K562 (cell line): ENCODE measurements around the gene DDR1. TPM values are rescaled to one million over a fixed set of nuclear protein-coding genes. Genes with fewer than 3 reads are reported as not detected.

Experiments used
- HLTF ChIP-seq: fragments of 450-650 bp; IDR thresholded peaks from 2 replicates; pipeline ENCODE4 v1.6.1; 2016
- KHSRP ChIP-seq: fragments of 450-650 bp; IDR thresholded peaks from 2 replicates; pipeline ENCODE4 v1.6.1; 2017
- KLF13 ChIP-seq: fragments of 450-650 bp; IDR thresholded peaks from 2 replicates; pipeline ENCODE4 v1.6.1; 2016; ENCODE audit warnings: missing genetic modification characterization, low read depth, mild to moderate bottlenecking, missing compliant biosample characterization, moderate library complexity, borderline replicate concordance
- MNT ChIP-seq, 2 experiments: fragments of 450-650 bp; conservative IDR thresholded peaks; 2 replicates each; pipeline ENCODE4 v1.6.1; 2017; ENCODE audit warnings: mild to moderate bottlenecking in 2 of 2, moderate library complexity in 2 of 2
- NFXL1 ChIP-seq: fragments of 450-650 bp; formaldehyde crosslinking; IDR thresholded peaks from 2 replicates; pipeline ENCODE4 v1.4.0; 2021; ENCODE audit warnings: mild to moderate bottlenecking
- NR0B1 ChIP-seq: fragments of 450-650 bp; IDR thresholded peaks from one replicate; pipeline ENCODE4 v1.6.1; 2018; ENCODE audit warnings: mild to moderate bottlenecking, moderate library complexity; ENCODE audit not compliant: partially characterized antibody
- RBM14 ChIP-seq: fragments of 200-400 bp; formaldehyde crosslinking; IDR thresholded peaks from 2 replicates; pipeline ENCODE4 v1.6.1; 2018; ENCODE audit warnings: low read depth, mild to moderate bottlenecking, low read length, moderate library complexity, borderline replicate concordance; ENCODE audit not compliant: insufficient read depth
- RBM25 ChIP-seq: fragments of 200-400 bp; formaldehyde crosslinking; IDR thresholded peaks from 2 replicates; pipeline ENCODE4 v1.6.1; 2018; ENCODE audit warnings: low read length, low read depth, moderate library complexity; ENCODE audit not compliant: severe bottlenecking
- RBM39 ChIP-seq: fragments of 200-400 bp; formaldehyde crosslinking; optimal IDR thresholded peaks from 2 replicates; pipeline ENCODE3; 2018; ENCODE audit warnings: low read depth, low read length
- SP1 ChIP-seq: sonication (generic); formaldehyde crosslinking; IDR thresholded peaks from 2 replicates; pipeline ENCODE4 v1.8.1; 2022; ENCODE audit warnings: mild to moderate bottlenecking, missing genetic modification reagents
- TAF7 ChIP-seq: fragments of 450-650 bp; IDR thresholded peaks from 2 replicates; pipeline ENCODE4 v1.6.1; 2016; ENCODE audit warnings: missing genetic modification characterization, missing compliant biosample characterization
- TAL1 ChIP-seq: fragments of 450-650 bp; IDR thresholded peaks from 2 replicates; pipeline ENCODE4 v1.6.1; 2016; ENCODE audit warnings: mild to moderate bottlenecking
- TARDBP ChIP-seq: fragments of 450-650 bp; IDR thresholded peaks from 2 replicates; pipeline ENCODE4 v1.6.1; 2016
- TBP ChIP-seq: optimal IDR thresholded peaks from 2 replicates; pipeline ENCODE3; 2011; ENCODE audit warnings: low read depth, low read length, improper control_type of control experiment
- ZNF143 ChIP-seq: sonication (generic); formaldehyde crosslinking; IDR thresholded peaks from 2 replicates; pipeline ENCODE4 v1.9.0; 2022; ENCODE audit warnings: mild to moderate bottlenecking, missing genetic modification reagents
- ZNF184 ChIP-seq: sonication (generic); formaldehyde crosslinking; IDR thresholded peaks from 2 replicates; pipeline ENCODE4 v1.5.0; 2020; ENCODE audit warnings: missing genetic modification reagents
- ZNF224 ChIP-seq: sonication (generic); formaldehyde crosslinking; IDR thresholded peaks from 2 replicates; pipeline ENCODE4 v1.8.0; 2022; ENCODE audit warnings: mild to moderate bottlenecking, missing genetic modification reagents
- polyA plus RNA-seq, 8 experiments: library from polyadenylated mRNA; depleted of rRNA in 4 of 8; stranded (reverse) in 5 of 8; unstranded in 3 of 8; fragments of >200 nt; fragmentation: Nextera tagmentation in 2 of 8; fragmentation: Illumina TruSeq in 1 of 8; extraction: Ambion mirVana in 2 of 8; extraction: Trizol in 1 of 8; gene quantifications; 2 replicates each; pipeline versions ENCODE4 v1.2.1 to v1.2.3, GENCODE V29; 2011 to 2014; ENCODE audit warnings: inconsistent platforms in 1 of 8, missing spikeins in 1 of 8
- total RNA-seq, 7 experiments: library from RNA; depleted of rRNA in 6 of 7; stranded (reverse); fragments of >200 nt in 6 of 7; fragmentation: Illumina TruSeq in 2 of 7; extraction: Trizol in 2 of 7; gene quantifications; 2 replicates each; pipeline versions ENCODE4 v1.2.1 to v1.2.3, GENCODE V29; 2011 to 2021; ENCODE audit warnings: low replicate concordance in 1 of 7
- TF ChIP-seq, protein P1 (sequence below), 2 experiments: fragments of 200-800 bp in 1 of 2; sonication (Bioruptor generic) in 1 of 2; sonication (generic) in 1 of 2; formaldehyde crosslinking in 1 of 2; IDR thresholded peaks in 1 of 2; conservative IDR thresholded peaks in 1 of 2; 2 replicates each; pipeline versions ENCODE4 v1.5.0 to v1.6.1; 2016 to 2020; ENCODE audit warnings: missing compliant biosample characterization in 1 of 2, missing genetic modification characterization in 1 of 2, missing genetic modification reagents in 1 of 2
- TF ChIP-seq, protein P2 (sequence below): fragments of 450-650 bp; conservative IDR thresholded peaks from 2 replicates; pipeline ENCODE4 v1.6.1; 2016; ENCODE audit warnings: missing genetic modification characterization, low read depth, mild to moderate bottlenecking, control low read depth, missing compliant biosample characterization
- TF ChIP-seq, protein P3 (sequence below), 2 experiments: fragments of 250-450 bp in 1 of 2; fragments of 450-650 bp in 1 of 2; sonication (Bioruptor Pico) in 1 of 2; IDR thresholded peaks; 2 replicates each; pipeline versions ENCODE4 v1.6.1 to v1.8.0; 2016 to 2021; ENCODE audit warnings: mild to moderate bottlenecking in 2 of 2, moderate library complexity in 2 of 2, missing compliant biosample characterization in 1 of 2, missing genetic modification characterization in 1 of 2

Gene DDR1
- total and polyA plus RNA-seq, 9 of the 15 experiments (the other 6 are each of a cell fraction or from before 2014, with no cell fraction given), result 1.4 to 44.6 (median 12.2) TPM

DNA sequence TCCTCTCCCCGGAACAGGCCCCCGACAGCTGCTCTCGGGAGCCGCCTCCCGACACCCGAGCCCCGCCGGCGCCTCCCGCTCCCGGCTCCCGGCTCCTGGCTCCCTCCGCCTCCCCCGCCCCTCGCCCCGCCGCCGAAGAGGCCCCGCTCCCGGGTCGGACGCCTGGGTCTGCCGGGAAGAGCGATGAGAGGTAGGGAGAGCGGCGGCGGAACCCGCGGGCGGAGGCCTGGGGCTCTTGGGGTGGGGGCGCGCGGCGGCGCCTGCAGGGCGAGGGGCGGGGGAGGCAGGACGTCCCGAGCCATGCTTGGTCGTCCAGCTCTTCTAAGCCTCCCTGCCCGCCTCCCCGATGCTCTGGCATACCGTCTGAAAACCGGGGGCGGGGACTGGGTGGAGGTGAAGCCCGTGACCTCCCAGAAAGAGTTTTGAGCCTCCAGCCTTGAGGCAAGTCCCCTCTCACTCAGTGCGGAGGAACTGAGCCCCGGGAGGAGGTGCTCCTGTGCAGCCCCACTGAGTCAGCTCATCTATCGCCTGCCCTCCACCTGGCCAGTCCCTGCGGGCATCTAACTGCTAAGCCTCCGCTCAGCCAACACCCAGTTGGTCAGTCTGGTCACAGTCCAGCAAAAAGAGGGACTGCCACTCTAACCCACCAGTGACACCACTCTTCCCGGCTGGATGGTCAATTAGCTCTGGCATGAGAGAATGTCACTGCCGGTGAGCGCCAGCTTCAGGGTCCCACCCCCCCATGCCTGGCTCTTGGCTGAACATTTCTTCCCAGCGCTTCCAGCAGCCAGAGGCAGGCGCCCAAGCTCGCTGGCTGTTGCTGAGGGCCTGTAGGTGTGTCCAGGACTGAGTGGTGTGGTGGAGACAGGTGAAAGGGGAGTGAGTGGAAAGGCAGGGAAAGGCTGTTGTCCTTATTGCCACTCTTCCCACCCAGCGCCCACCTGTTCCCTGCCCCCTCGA lies 482 bp downstream of the DDR1 start (continued):
- TF ChIP-seq MNT (conservative IDR thresholded peaks at IDR 0.05) (0 out of 4 replicates have a peak, but pooled peaks of 1 of the 2 experiments have one; percentile 13), SP1 (CRISPR knock-in tag) (0 out of 2 replicates have a peak, but pooled peaks have one; percentile 38), TAF7 (tag) (no peak), NFXL1 (CRISPR knock-in tag) (no peak), TBP (no peak), TAL1 (no peak), RBM14 (no peak), TARDBP (no peak), NR0B1 (no peak), ZNF184 (no peak), RBM25 (no peak), KLF13 (no peak), KHSRP (no peak), ZNF143 (no peak), ZNF224 (no peak), HLTF (no peak), RBM39 (no peak)
- TF ChIP-seq, protein P1, sequence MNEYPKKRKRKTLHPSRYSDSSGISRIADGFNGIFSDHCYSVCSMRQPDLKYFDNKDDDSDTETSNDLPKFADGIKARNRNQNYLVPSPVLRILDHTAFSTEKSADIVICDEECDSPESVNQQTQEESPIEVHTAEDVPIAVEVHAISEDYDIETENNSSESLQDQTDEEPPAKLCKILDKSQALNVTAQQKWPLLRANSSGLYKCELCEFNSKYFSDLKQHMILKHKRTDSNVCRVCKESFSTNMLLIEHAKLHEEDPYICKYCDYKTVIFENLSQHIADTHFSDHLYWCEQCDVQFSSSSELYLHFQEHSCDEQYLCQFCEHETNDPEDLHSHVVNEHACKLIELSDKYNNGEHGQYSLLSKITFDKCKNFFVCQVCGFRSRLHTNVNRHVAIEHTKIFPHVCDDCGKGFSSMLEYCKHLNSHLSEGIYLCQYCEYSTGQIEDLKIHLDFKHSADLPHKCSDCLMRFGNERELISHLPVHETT (CRISPR knock-in tag; conservative IDR thresholded peaks at IDR 0.05 in 1 of 2, IDR thresholded peaks at IDR 0.05 in 1 of 2), result no peak
- TF ChIP-seq, protein P2, sequence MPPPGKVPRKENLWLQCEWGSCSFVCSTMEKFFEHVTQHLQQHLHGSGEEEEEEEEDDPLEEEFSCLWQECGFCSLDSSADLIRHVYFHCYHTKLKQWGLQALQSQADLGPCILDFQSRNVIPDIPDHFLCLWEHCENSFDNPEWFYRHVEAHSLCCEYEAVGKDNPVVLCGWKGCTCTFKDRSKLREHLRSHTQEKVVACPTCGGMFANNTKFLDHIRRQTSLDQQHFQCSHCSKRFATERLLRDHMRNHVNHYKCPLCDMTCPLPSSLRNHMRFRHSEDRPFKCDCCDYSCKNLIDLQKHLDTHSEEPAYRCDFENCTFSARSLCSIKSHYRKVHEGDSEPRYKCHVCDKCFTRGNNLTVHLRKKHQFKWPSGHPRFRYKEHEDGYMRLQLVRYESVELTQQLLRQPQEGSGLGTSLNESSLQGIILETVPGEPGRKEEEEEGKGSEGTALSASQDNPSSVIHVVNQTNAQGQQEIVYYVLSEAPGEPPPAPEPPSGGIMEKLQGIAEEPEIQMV (tag), result no peak
- TF ChIP-seq, protein P3, sequence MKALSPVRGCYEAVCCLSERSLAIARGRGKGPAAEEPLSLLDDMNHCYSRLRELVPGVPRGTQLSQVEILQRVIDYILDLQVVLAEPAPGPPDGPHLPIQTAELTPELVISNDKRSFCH (CRISPR knock-in tag; IDR thresholded peaks at IDR 0.05), result no peak
- TF ChIP-seq, protein P3 (tag; IDR thresholded peaks at IDR 0.05), result no peak
